A549 (cell line): Measurements from ENCODE around the gene TRIO. TPM values are rescaled to one million over a fixed set of nuclear protein-coding genes. Genes with fewer than 3 reads are reported as not detected.
A peak's percentile ranks its signal among the peaks of the same experiment; 100 is the strongest.

Source experiments
- ATAC-seq, 2 experiments: fragments of 200-7000 bp in 1 of 2; fragments of >200 bp in 1 of 2; cut with Nextera tagmentation in 1 of 2; cut with Tn5 transposase in 1 of 2; 3 replicates each; pipeline versions ENCODE4 v1.8.0 to v1.9.1; 2018 to 2020; ENCODE audit warnings: mild to moderate bottlenecking in 1 of 2, moderate library complexity in 1 of 2
- CTCF ChIA-PET: fragments of 300-600 bp; sonication (Branson Sonifier 250); formaldehyde crosslinking; extraction: SDS; loops from one replicate; lab custom pipeline; 2021; ENCODE audit warnings: antibody characterized with exemption, inconsistent platforms; lab: Yijun Ruan, JAX
- POLR2A ChIA-PET: fragments of 350-600 bp; formaldehyde crosslinking; extraction: SDS; loops from one replicate; lab custom pipeline; 2021; ENCODE audit warnings: antibody characterized with exemption, inconsistent platforms; lab: Yijun Ruan, JAX
- DNase-seq, 2 experiments: peaks; one replicate each; pipeline versions ENCODE4 v3.0.0 to v3.0.0-alpha.2; 2011 to 2016; ENCODE audit warnings: low read depth in 1 of 2, low spot score in 1 of 2
- FAIRE-seq: peaks from 2 replicates; lab custom pipeline; 2011; peaks lifted over from hg19 to GRCh38; lab: Jason Lieb, UNC
- H3K27ac ChIP-seq, 2 experiments: fragments of >200 bp; sonication (Bioruptor Twin); formaldehyde crosslinking; 3 replicates each; pipeline ENCODE4 v1.5.1; 2016 to 2017
- H3K4me1 ChIP-seq: fragments of >200 bp; sonication (Bioruptor Twin); formaldehyde crosslinking; 3 replicates; pipeline ENCODE4 v1.6.1; 2016
- H3K4me2 ChIP-seq: fragments of >200 bp; sonication (Bioruptor Twin); formaldehyde crosslinking; 3 replicates; pipeline ENCODE4 v1.6.1; 2016
- H3K4me3 ChIP-seq: fragments of >200 bp; sonication (Bioruptor Twin); formaldehyde crosslinking; 3 replicates; pipeline ENCODE4 v1.5.1; 2016
- H3K9me3 ChIP-seq: fragments of >200 bp; sonication (Bioruptor Twin); formaldehyde crosslinking; 3 replicates; pipeline ENCODE4 v1.6.1; 2016
- BHLHE40 ChIP-seq: IDR thresholded peaks from 2 replicates; pipeline ENCODE4 v1.6.1; 2012; ENCODE audit warnings: low read depth, low read length, inconsistent platforms
- CHD2 ChIP-seq: fragments of 150-350 bp; IDR thresholded peaks from 2 replicates; pipeline ENCODE4 v1.6.1; 2014; ENCODE audit warnings: low read length; ENCODE audit not compliant: partially characterized antibody
- CHD4 ChIP-seq: fragments of 200-600 bp; sonication (generic); IDR thresholded peaks from 2 replicates; pipeline ENCODE4 v1.6.1; 2016; ENCODE audit warnings: antibody characterized with exemption, mild to moderate bottlenecking, borderline replicate concordance
- EP300 ChIP-seq, 2 experiments: fragments of >200 bp; sonication (Bioruptor Twin); formaldehyde crosslinking; IDR thresholded peaks; 2 replicates in 1 of 2; 3 replicates in 1 of 2; pipeline ENCODE4 v1.6.1; 2016 to 2017
- ESRRA ChIP-seq: fragments of 150-350 bp; IDR thresholded peaks from 2 replicates; pipeline ENCODE4 v1.6.1; 2014; ENCODE audit warnings: mild to moderate bottlenecking, low read length, borderline replicate concordance
- GATA3 ChIP-seq: IDR thresholded peaks from 2 replicates; pipeline ENCODE4 v1.6.1; 2012; ENCODE audit warnings: borderline replicate concordance
- HEYL ChIP-seq: fragments of 250-450 bp; sonication (Bioruptor Pico); IDR thresholded peaks from 2 replicates; pipeline ENCODE4 v1.8.0; 2021; ENCODE audit warnings: mild to moderate bottlenecking, moderate library complexity
- HMGXB4 ChIP-seq: fragments of 250-450 bp; sonication (Bioruptor Pico); IDR thresholded peaks from 2 replicates; pipeline ENCODE4 v1.5.0; 2021; ENCODE audit warnings: mild to moderate bottlenecking, moderate library complexity, borderline replicate concordance
- HOXA7 ChIP-seq: fragments of 250-450 bp; sonication (Bioruptor Pico); IDR thresholded peaks from 2 replicates; pipeline ENCODE4 v1.5.0; 2020; ENCODE audit warnings: mild to moderate bottlenecking, moderate library complexity
- HOXB13 ChIP-seq: fragments of 250-450 bp; sonication (Bioruptor Pico); IDR thresholded peaks from 2 replicates; pipeline ENCODE4 v1.5.0; 2020; ENCODE audit warnings: low read depth, mild to moderate bottlenecking, moderate library complexity
- JUN ChIP-seq, 2 experiments: fragments of >200 bp; sonication (Bioruptor Twin); formaldehyde crosslinking; IDR thresholded peaks; 2 replicates in 1 of 2; 3 replicates in 1 of 2; pipeline ENCODE4 v1.6.1; 2016 to 2017
- MAFK ChIP-seq: fragments of 450-650 bp; IDR thresholded peaks from 2 replicates; pipeline ENCODE4 v1.6.1; 2014; ENCODE audit not compliant: partially characterized antibody
- MAZ ChIP-seq: fragments of 150-350 bp; IDR thresholded peaks from 2 replicates; pipeline ENCODE4 v1.6.1; 2014; ENCODE audit warnings: antibody characterized with exemption, low read depth, low read length, borderline replicate concordance
- MYC ChIP-seq: IDR thresholded peaks from 2 replicates; pipeline ENCODE4 v1.6.1; 2012; ENCODE audit warnings: mild to moderate bottlenecking, inconsistent platforms, low read length, improper control_type of control experiment, borderline replicate concordance
- NFE2L2 ChIP-seq: fragments of 150-350 bp; conservative IDR thresholded peaks from 2 replicates; pipeline ENCODE4 v1.6.1; 2014; ENCODE audit warnings: low read length
- NPAS2 ChIP-seq: fragments of 250-450 bp; sonication (Bioruptor Pico); IDR thresholded peaks from 2 replicates; pipeline ENCODE4 v1.8.0; 2022; ENCODE audit warnings: mild to moderate bottlenecking, moderate library complexity, borderline replicate concordance
- NR3C1 ChIP-seq: fragments of >200 bp; sonication (Bioruptor Twin); formaldehyde crosslinking; IDR thresholded peaks from 3 replicates; pipeline ENCODE4 v1.6.1; 2017
- PBX3 ChIP-seq: IDR thresholded peaks from 2 replicates; pipeline ENCODE4 v1.6.1; 2012
- PHF8 ChIP-seq: fragments of 200-600 bp; sonication (generic); IDR thresholded peaks from 2 replicates; pipeline ENCODE4 v1.6.1; 2016; ENCODE audit warnings: low read depth, mild to moderate bottlenecking, antibody characterized with exemption, moderate library complexity, borderline replicate concordance
- POLR2A ChIP-seq: IDR thresholded peaks from 2 replicates; pipeline ENCODE4 v1.6.1; 2012; ENCODE audit warnings: mild to moderate bottlenecking, low read length
- RARB ChIP-seq: fragments of 250-450 bp; sonication (Bioruptor Pico); IDR thresholded peaks from 2 replicates; pipeline ENCODE4 v1.8.0; 2021; ENCODE audit warnings: mild to moderate bottlenecking, moderate library complexity
- RCOR1 ChIP-seq: fragments of 150-350 bp; IDR thresholded peaks from 2 replicates; pipeline ENCODE4 v1.6.1; 2014; ENCODE audit warnings: antibody characterized with exemption, low read length, low read depth
- REST ChIP-seq: fragments of 200-600 bp; sonication (generic); IDR thresholded peaks from 2 replicates; pipeline ENCODE4 v1.6.1; 2016; ENCODE audit warnings: antibody characterized with exemption, mild to moderate bottlenecking, moderate library complexity
- RNF2 ChIP-seq: fragments of 200-600 bp; sonication (generic); IDR thresholded peaks from 2 replicates; pipeline ENCODE4 v1.6.1; 2016; ENCODE audit warnings: low read depth, mild to moderate bottlenecking, antibody characterized with exemption, moderate library complexity, borderline replicate concordance
- SMC3 ChIP-seq: fragments of >200 bp; sonication (Bioruptor Twin); formaldehyde crosslinking; IDR thresholded peaks from 3 replicates; pipeline ENCODE4 v1.6.1; 2018; ENCODE audit warnings: inconsistent platforms
- TFCP2L1 ChIP-seq: fragments of 250-450 bp; sonication (Bioruptor Pico); IDR thresholded peaks from 2 replicates; pipeline ENCODE4 v1.5.0; 2021; ENCODE audit warnings: mild to moderate bottlenecking
- ZC3H11A ChIP-seq: fragments of 450-650 bp; IDR thresholded peaks from 2 replicates; pipeline ENCODE4 v1.6.1; 2014; ENCODE audit warnings: antibody characterized with exemption, mild to moderate bottlenecking
- ZFP36 ChIP-seq: fragments of 450-650 bp; IDR thresholded peaks from 2 replicates; pipeline ENCODE4 v1.6.1; 2014; ENCODE audit warnings: borderline replicate concordance; ENCODE audit not compliant: partially characterized antibody
- ZNF302 ChIP-seq: fragments of 250-450 bp; sonication (Bioruptor Pico); IDR thresholded peaks from 2 replicates; pipeline ENCODE4 v1.9.0; 2021; ENCODE audit warnings: inconsistent platforms, mild to moderate bottlenecking, moderate library complexity
- WGBS: methylation state at CpG from one replicate; pipeline ENCODE4 v1.1.6; 2017; ENCODE audit errors: missing lambda C conversion rate; 5-methylcytosine and 5-hydroxymethylcytosine counted together
- polyA plus RNA-seq, 4 experiments: library from polyadenylated mRNA; depleted of rRNA in 3 of 4; stranded (reverse); fragments of >200 nt; fragmentation: RNase III in 1 of 4; extraction: RNeasy Plus Mini Kit Qiagen cat#74134 plus additional on column Dnase treatment in 1 of 4; gene quantifications; 2 replicates in 3 of 4; 3 replicates in 1 of 4; pipeline ENCODE4 v1.2.3, GENCODE V29; 2011 to 2017

TRIO gene
- polyA plus RNA-seq, 2 of the 4 experiments (the other 2 are of a cell fraction), result 47.5 to 79.0 TPM

GRCh38 chr5:14348142-14348541 is 205.0 kb downstream of the TRIO start:
- CTCF ChIA-PET, result interaction anchor here (0.6 to 1.3 kb wide), 2 partner anchors 300 to 361 kb away, joined by 3 to 4 read pairs; no protein-coding TSS in a partner anchor
- ATAC-seq (no peak), FAIRE-seq (no peak), DNase-seq (no peak)
- Histone ChIP-seq H3K4me3 (no peak overlapping the region), H3K4me1 (no peaks in the 10 kb centered on the region), H3K4me2 (no peak overlapping the region), H3K27ac (no peak overlapping the region), H3K9me3 (no peaks in the 10 kb centered on the region)
- 82% methylated on average over 5 of the region's 5 CpGs for WGBS
- POLR2A ChIA-PET, result no interaction called here
- no peak for TF ChIP-seq MAZ

GRCh38 chr5:14349029-14349428 is 205.9 kb downstream of the TRIO start:
- Histone ChIP-seq H3K4me2 (no peak overlapping the region), H3K9me3 (no peaks in the 10 kb centered on the region), H3K4me3 (no peak overlapping the region), H3K4me1 (no peaks in the 10 kb centered on the region), H3K27ac (no peak overlapping the region)
- DNase-seq, result no peak
- ChIA-PET POLR2A (no interaction called here), CTCF (interaction anchor here (1.2 kb wide), 1 partner anchor 362 kb away, joined by 3 read pairs; no protein-coding TSS in a partner anchor)
- 90% methylated on average over 8 of the region's 8 CpGs for WGBS
- no peak for FAIRE-seq
- ATAC-seq, result no peak
- no peak for TF ChIP-seq HMGXB4
- TF ChIP-seq ESRRA, result no peak
- TF ChIP-seq ZFP36, result no peak
- TF ChIP-seq MAZ, result no peak
- no peak for TF ChIP-seq JUN (IDR thresholded peaks at IDR 0.05)
- no peak for TF ChIP-seq EP300 (IDR thresholded peaks at IDR 0.05)
- TF ChIP-seq GATA3, result no peak
- TF ChIP-seq ZNF302 (CRISPR knock-in tag), result no peak
- no peak for TF ChIP-seq ZC3H11A
- no peak for TF ChIP-seq TFCP2L1 (CRISPR knock-in tag)
- TF ChIP-seq RCOR1, result no peak
- no peak for TF ChIP-seq MYC
- no peak for TF ChIP-seq BHLHE40
- TF ChIP-seq PHF8, result no peak
- no peak for TF ChIP-seq CHD2
- TF ChIP-seq POLR2A, result no peak
- no peak for TF ChIP-seq RNF2
- no peak for TF ChIP-seq SMC3
- TF ChIP-seq, all 56 proteins: peak for 0

- WGBS, result 84% methylated on average over 7 of the region's 7 CpGs
- DNase-seq (no peak), FAIRE-seq (no peak), ATAC-seq (peak in 1 of 2 experiments; percentile 9; a peak in 2 of 6 replicates)
- ChIA-PET POLR2A (no interaction called here), CTCF (interaction anchor here (1.0 to 2.8 kb wide), 25 partner anchors 9 to 374 kb away, joined by 3 to 21 read pairs (median 6); partner anchors contain the start of gene TRIO)
- no peak overlapping the region for H3K4me3 ChIP-seq
- no peaks in the 10 kb centered on the region for H3K9me3 ChIP-seq
- TF ChIP-seq RARB (CRISPR knock-in tag), result no peak
- no peak for TF ChIP-seq HOXA7 (CRISPR knock-in tag)
- no peak for TF ChIP-seq CHD4
- TF ChIP-seq RNF2, result no peak
- TF ChIP-seq JUN (IDR thresholded peaks at IDR 0.05), result no peak
- TF ChIP-seq HOXB13 (CRISPR knock-in tag), result no peak
- no peak for TF ChIP-seq POLR2A
- TF ChIP-seq MAFK, result no peak
- TF ChIP-seq NR3C1, result no peak
- no peak for TF ChIP-seq MAZ
- no peak for TF ChIP-seq HEYL (CRISPR knock-in tag)
- TF ChIP-seq NPAS2 (CRISPR knock-in tag), result no peak
- no peak for TF ChIP-seq PBX3
- TF ChIP-seq REST, result no peak
- no peak for TF ChIP-seq NFE2L2
- no peak for TF ChIP-seq RCOR1
- H3K4me1 ChIP-seq, result no peaks in the 10 kb centered on the region
- H3K4me2 ChIP-seq, result no peak overlapping the region
- no peak overlapping the region for H3K27ac ChIP-seq
These were observed 208.0 kb downstream of the TRIO start for GRCh38 chr5:14351086-14351661.
